Esophagus (tissue), 2 donors: ENCODE data around the gene HEXIM2. TPM values are rescaled to one million over a fixed set of nuclear protein-coding genes. Genes with fewer than 3 reads are reported as not detected.

Experiments used
- H3K27ac ChIP-seq, 2 donors: one replicate each; pipeline ENCODE4 v1.5.1; 2013; ENCODE audit warnings: low read depth in 2 of 2, mild to moderate bottlenecking in 2 of 2, inconsistent platforms in 1 of 2, low read length in 1 of 2, moderate library complexity in 1 of 2
- H3K27me3 ChIP-seq, 2 donors: one replicate each; pipeline ENCODE4 v1.6.1; 2013; ENCODE audit warnings: low read length in 2 of 2, control low read depth in 1 of 2, mild to moderate bottlenecking in 1 of 2; ENCODE audit not compliant: insufficient read depth in 2 of 2, control insufficient read depth in 1 of 2
- H3K36me3 ChIP-seq, 2 donors: one replicate each; pipeline ENCODE4 v1.6.1; 2013; ENCODE audit warnings: low read length in 1 of 2; ENCODE audit not compliant: control insufficient read depth in 2 of 2, insufficient read depth in 2 of 2
- H3K4me1 ChIP-seq, 2 donors: one replicate each; pipeline ENCODE4 v1.6.1; 2013; ENCODE audit warnings: low read length in 1 of 2; ENCODE audit not compliant: control insufficient read depth in 2 of 2, insufficient read depth in 2 of 2
- H3K4me3 ChIP-seq, 2 donors: one replicate each; pipeline ENCODE4 v1.5.1; 2013; ENCODE audit warnings: low read length in 2 of 2, mild to moderate bottlenecking in 2 of 2, low read depth in 1 of 2, moderate library complexity in 1 of 2
- H3K9me3 ChIP-seq, 2 donors: one replicate each; pipeline ENCODE4 v1.6.1; 2013; ENCODE audit warnings: mild to moderate bottlenecking in 2 of 2, low read depth in 1 of 2, low read length in 1 of 2, moderate library complexity in 1 of 2; ENCODE audit not compliant: control insufficient read depth in 2 of 2, insufficient read depth in 1 of 2
- WGBS, 2 donors: extraction: QIAGEN DNeasy Blood & Tissue Kit; methylation state at CpG; one replicate each; pipeline ENCODE4 v1.1.7; 2013; 5-methylcytosine and 5-hydroxymethylcytosine counted together
- polyA plus RNA-seq, 2 donors: library from polyadenylated mRNA; stranded (reverse); fragments of 200-250 nt; gene quantifications; one replicate each; pipeline ENCODE4 v1.2.3, GENCODE V29; 2013
- donor health status: healthy with polysubstance abuse.
- donor health status: Bipolar disorder and iron deficiency.

HEXIM2 gene
- polyA plus RNA-seq, 2 donors, result 3.7 to 4.5 TPM

DNA sequence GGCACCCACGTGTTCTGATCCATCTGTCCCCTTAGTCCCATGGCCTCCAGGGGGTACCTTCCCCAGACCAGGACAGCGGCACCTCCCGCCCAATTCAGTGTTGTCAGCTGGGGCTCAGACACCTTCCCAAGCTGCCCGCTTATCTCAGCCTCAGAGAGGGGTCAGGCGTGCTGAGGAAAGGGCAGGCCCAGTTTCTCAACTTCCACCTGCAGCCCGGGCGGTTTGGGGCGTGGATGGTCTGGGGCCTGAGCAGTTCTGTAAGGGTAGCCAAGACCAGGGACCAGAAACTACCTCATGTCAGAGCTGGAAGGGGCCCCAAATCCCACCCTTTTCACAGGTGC, 34.5 kb upstream of the HEXIM2 start:
- Histone ChIP-seq H3K27me3 (no peaks in the 10 kb centered on the region), H3K4me3 (no peak overlapping the region), H3K4me1 (peaks cover 20 to 53% of the 10 kb centered on the region in 2 donors), H3K27ac (peak overlapping the region; percentile 67 to 74), H3K36me3 (no peaks in the 10 kb centered on the region), H3K9me3 (no peaks in the 10 kb centered on the region)
- 61 to 65% methylated on average over 8 of the region's 8 CpGs for WGBS, 2 donors

GRCh38 chr17:45127548-45128300, 34.0 kb upstream of the HEXIM2 start:
- H3K36me3 ChIP-seq, result no peaks in the 10 kb centered on the region
- WGBS, 2 donors, result 27 to 28% methylated on average over 20 of the region's 20 CpGs
- no peak overlapping the region for H3K4me3 ChIP-seq
- peak overlapping the region; percentile 67 to 74 for H3K27ac ChIP-seq
- H3K27me3 ChIP-seq, result no peaks in the 10 kb centered on the region
- H3K4me1 ChIP-seq, result peaks cover 20 to 50% of the 10 kb centered on the region in 2 donors
- no peaks in the 10 kb centered on the region for H3K9me3 ChIP-seq

- Histone ChIP-seq H3K4me3 (no peak overlapping the region), H3K27ac (peak overlapping the region; percentile 67 to 74), H3K9me3 (no peaks in the 10 kb centered on the region), H3K36me3 (no peaks in the 10 kb centered on the region), H3K4me1 (peaks cover 20 to 53% of the 10 kb centered on the region in 2 donors), H3K27me3 (no peaks in the 10 kb centered on the region)
- 67 to 70% methylated on average over 5 of the region's 5 CpGs for WGBS, 2 donors
Measured at GRCh38 chr17:45128331-45128730, 33.3 kb upstream of the HEXIM2 start.

DNA sequence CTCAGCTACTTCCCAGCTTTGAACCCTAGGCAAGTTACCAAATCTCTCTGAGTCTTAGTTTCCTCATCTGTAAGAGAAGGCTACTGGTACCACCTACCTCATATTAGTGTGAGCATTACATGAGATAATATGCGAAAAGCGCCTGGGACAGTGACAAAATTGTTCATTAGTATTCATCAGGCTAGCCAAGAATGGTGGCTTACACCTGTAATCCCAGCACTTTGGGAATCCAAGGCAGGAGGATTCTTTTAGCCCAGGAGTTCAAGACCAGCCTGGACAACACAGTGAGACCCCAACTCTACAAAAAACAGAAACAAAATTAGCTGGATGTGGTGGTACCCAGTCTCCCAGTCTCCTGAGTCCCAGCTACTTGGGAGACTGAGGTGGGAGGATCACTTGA, 32.7 kb upstream of the HEXIM2 start:
- 93 to 99% methylated on average over 2 of the region's 2 CpGs for WGBS, 2 donors
- Histone ChIP-seq H3K36me3 (no peaks in the 10 kb centered on the region), H3K27ac (peak overlapping the region; percentile 75 to 81), H3K27me3 (no peaks in the 10 kb centered on the region), H3K4me1 (peaks cover 15 to 46% of the 10 kb centered on the region in 2 donors), H3K9me3 (no peaks in the 10 kb centered on the region), H3K4me3 (no peak overlapping the region)

GRCh38 chr17:45129426-45129939, 32.2 kb upstream of the HEXIM2 start:
- WGBS, 2 donors, result 45 to 61% methylated on average over 10 of the region's 10 CpGs
- Histone ChIP-seq H3K4me3 (no peak overlapping the region), H3K27ac (peak overlapping the region; percentile 75 to 81)

DNA sequence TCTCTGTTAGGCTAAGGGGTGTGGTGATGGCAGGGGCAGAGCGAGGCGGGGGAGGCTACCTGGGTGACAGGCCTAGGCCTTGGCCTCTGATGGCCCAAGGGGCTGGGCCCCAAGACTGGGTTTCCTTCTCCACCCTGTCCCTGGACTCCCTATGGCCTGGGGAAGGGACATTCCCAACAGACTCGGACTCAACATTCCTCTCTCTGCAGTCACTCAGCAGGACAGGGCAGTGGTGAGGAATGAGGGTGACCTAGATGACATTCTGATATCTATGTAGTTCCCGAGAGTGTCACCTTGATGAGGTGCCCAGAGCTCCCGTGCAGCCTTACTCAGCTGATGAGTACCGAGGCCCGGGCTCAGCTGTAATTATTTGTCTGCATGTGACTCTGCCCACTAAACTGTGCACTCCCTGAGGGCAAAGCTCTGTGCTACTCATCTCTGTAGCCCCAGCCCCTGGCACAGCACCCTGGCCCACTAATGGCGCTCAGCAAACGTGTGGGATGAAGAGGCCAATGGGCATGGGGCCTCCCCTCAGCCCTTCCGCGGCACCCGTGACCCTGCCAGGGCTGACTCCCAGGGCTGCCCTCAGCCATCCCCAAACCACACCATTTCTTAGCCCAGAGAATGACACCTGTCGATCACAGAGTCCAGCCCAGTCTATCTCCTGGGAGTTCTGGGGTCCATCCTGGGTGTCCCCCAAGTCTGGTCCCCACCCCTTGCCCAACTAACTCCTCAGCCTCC, 31.6 kb upstream of the HEXIM2 start:
- H3K27ac ChIP-seq, result peak overlapping the region; percentile 75 to 81

More at GRCh38 chr17:45129426-45129939, 32.2 kb upstream of the HEXIM2 start:
- no peaks in the 10 kb centered on the region for H3K27me3 ChIP-seq
- no peaks in the 10 kb centered on the region for H3K36me3 ChIP-seq
- no peaks in the 10 kb centered on the region for H3K9me3 ChIP-seq
- H3K4me1 ChIP-seq, result peaks cover 12 to 42% of the 10 kb centered on the region in 2 donors

GRCh38 chr17:45130681-45131615, 30.7 kb upstream of the HEXIM2 start:
- 68 to 72% methylated on average over 17 of the region's 17 CpGs for WGBS, 2 donors
- Histone ChIP-seq H3K4me3 (peak overlapping the region; percentile 67 to 73), H3K4me1 (peaks cover 12 to 40% of the 10 kb centered on the region in 2 donors), H3K36me3 (no peaks in the 10 kb centered on the region), H3K27ac (peak overlapping the region; percentile 61 to 81), H3K9me3 (no peaks in the 10 kb centered on the region), H3K27me3 (no peaks in the 10 kb centered on the region)

More for the DNA sequence above, 31.6 kb upstream of the HEXIM2 start:
- H3K36me3 ChIP-seq, result no peaks in the 10 kb centered on the region
- H3K27me3 ChIP-seq, result no peaks in the 10 kb centered on the region
- peaks cover 12 to 40% of the 10 kb centered on the region in 2 donors for H3K4me1 ChIP-seq
- 44 to 65% methylated on average over 13 of the region's 13 CpGs for WGBS, 2 donors
- H3K9me3 ChIP-seq, result no peaks in the 10 kb centered on the region
- peak overlapping the region; percentile 22 to 67 for H3K4me3 ChIP-seq

DNA sequence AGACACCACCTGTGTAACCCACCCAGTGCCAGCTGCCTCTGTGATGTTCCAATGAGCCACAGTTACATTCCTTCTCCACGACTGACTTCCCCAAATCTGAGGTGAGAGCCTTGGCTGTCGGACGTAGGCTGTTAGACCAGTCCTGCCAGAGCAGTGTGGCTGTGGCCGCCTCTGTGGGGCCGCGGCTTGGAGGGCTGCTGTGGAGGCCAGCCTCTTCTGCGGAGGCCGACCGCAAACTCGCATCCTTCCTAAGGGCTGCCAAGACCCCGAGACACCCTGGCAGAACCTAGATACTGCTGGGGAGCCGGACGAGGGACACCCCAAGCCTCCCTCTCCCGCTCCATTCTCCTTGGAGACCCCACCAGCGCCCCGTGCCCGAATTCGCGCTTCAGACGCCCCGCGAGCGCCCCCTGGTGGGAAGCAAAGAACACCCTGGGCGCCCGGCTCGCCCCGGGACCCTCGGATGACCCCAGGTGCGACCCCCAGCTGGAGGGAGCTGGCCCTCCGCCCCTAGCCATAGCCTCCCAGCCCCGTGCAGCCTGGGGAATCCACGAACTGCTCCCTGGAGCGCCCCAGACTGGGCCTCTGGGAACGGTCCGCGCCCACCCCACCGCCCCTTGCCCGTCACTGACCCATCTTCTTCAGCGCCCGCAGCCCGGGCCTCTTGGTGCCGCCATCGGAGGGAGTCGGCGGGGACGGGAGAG, 29.9 kb upstream of the HEXIM2 start:
- Histone ChIP-seq H3K36me3 (no peaks in the 10 kb centered on the region), H3K9me3 (no peaks in the 10 kb centered on the region), H3K27ac (peak overlapping the region; percentile 66 to 99), H3K4me1 (peaks cover 17 to 48% of the 10 kb centered on the region in 2 donors), H3K4me3 (peak overlapping the region; percentile 67 to 73), H3K27me3 (no peaks in the 10 kb centered on the region)
- 7 to 8% methylated on average over 40 to 46 of the region's 46 CpGs for WGBS, 2 donors

- no peaks in the 10 kb centered on the region for H3K9me3 ChIP-seq
- H3K27ac ChIP-seq, result peak within 1 kb of the TSS; percentile 97 to 99
- peak within 1 kb of the TSS; percentile 67 to 80 for H3K4me3 ChIP-seq
- H3K27me3 ChIP-seq, result no peaks in the 10 kb centered on the region
- peaks cover 15 to 49% of the 10 kb centered on the region in 2 donors for H3K4me1 ChIP-seq
- 1% methylated on average over 25 to 34 of the region's 36 CpGs for WGBS, 2 donors
- H3K36me3 ChIP-seq, result no peaks in the 10 kb centered on the region
Measured at GRCh38 chr17:45132320-45132571, 29.4 kb upstream of the HEXIM2 start, which contains the start of gene PLCD3. TSS of gene PLCD3 (minus strand) at chr17:45132515. CDS start at chr17:45132410, 105 bp downstream.
